Measurements from ENCODE around the gene NSD2.
A peak's percentile ranks its signal among the peaks of the same experiment; 100 is the strongest.
"Not testable (repeated sequence)": the region's sequence is repeated elsewhere in the genome, so short reads cannot be mapped to it uniquely, and the experiment has no call there.

Gene NSD2

DNA sequence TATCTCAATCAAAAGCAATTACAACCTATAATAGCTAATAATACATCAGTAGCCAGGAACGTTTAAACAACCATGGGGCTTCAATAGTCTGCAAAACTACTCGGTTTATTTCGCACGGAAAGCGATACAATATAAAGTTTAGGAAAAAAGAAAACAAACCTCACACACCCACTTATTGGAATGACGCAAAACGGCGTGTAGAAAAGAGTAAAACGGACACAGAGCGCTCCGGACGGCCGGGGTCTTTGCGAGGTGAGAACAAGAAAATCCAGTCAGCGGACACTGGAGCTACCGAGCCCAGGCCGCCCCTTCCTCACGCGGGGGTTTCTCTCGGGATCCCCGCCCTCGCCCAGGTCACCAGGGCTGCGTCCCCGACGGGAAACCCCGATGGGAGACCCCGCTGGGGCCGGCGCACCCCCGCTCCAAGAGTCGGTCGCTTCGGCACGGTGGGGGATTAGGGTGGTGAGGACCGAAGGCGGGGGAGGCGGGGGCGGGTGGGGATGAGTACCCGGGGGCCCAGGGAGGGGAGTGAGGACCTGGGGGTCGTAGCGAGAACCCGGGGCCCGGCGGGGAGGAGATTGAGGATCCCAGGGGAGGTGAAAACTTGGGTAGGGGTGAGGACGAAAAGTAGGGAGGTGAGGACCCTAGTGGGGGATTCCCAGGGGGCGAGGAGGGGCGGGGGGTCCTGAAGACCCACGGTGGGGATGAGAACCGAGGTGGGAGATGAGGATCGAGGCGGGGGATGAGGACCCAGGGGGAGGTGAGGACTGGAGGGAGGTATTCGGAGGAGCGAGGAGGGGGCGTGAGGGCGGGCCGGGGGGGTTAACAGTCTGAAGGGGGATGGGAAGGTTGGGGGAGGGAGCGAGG lies 136.8 kb downstream of the NSD2 start:
- no peak for DNase-seq

DNA sequence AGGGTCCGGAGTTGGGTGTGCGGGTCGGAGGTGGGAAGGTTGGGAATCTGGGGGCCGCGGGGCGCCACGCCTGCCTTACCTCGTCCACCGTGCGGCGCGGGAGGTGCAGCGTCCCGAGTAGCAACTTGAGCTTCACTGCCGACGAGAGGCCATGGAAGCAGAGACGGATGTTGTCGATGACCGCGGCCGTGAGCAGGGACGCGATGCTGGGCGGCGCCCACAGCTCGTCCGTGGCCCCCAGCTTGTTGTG lies 137.4 kb downstream of the NSD2 start:
- no peak for DNase-seq

DNA sequence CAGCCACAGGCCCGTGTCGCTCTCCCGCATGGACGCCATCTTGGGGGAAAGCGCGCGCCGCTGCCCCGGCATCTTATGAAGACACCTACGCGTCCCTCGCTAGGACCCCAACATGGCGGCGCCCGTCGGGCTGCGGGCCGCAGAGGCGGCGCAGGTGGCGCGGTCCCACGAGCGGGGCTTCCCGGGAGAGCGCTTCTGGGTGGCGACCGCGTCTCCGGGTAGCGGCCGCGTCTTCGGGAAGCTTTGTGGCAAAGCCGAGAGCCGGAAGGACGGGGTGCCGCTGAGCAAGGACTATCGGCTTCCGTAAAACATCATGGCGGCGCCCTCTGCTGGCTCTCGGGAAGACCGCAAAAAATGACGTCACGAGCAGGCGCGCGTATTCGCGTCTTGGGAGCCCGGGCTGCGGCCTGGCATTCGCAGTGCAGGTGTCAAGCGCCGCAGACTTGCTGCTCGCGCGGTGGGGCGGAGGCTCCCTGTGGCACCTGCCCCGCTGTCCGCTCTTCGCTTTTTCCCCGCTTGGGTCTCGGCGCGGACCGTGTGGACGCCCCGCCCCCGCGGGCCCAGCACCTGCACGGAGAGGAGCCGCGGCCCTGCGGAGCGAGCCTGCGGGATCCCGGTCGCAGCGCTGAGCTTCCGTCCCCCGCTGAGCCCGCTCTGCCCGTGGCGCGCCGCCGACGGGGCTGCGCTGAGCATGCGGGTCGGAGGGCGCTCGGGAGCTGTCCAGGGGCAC lies 137.9 kb downstream of the NSD2 start, which contains the start of gene NELFA:
TSS of gene NELFA (minus strand) at position 54 of the 730 bp plus-strand sequence. CDS start at position 39, 15 bp downstream.
- peak; percentile 94 for DNase-seq

DNA sequence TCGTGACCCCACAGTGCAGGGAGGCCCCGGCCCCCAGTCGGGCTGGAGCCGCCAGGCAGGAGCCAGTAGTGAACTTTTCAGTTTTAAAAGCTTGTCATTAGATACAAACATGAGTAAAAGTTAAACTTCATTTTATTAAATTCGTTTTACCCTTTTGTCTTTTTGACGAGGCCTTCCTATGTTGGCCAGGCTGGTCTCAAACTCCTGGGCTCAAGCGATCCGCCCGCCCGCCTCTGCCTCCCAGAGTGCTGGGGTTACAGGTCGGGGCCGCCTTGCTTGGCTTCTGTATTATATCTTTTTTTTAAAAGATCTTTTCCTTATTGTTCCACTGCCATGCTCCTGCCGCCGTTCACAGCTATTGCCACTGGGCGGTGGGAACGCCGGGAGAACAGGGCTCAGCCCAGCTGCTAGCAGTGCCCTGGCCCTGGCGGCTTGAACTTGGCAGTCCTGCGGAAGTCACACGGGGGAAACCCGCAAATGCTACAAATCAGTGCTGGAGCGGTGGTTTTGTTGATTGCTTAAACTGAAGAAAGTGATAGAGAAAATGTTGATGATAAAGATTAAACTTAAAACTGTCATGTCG lies 138.5 kb downstream of the NSD2 start:
- peak; percentile 54 for DNase-seq

DNA sequence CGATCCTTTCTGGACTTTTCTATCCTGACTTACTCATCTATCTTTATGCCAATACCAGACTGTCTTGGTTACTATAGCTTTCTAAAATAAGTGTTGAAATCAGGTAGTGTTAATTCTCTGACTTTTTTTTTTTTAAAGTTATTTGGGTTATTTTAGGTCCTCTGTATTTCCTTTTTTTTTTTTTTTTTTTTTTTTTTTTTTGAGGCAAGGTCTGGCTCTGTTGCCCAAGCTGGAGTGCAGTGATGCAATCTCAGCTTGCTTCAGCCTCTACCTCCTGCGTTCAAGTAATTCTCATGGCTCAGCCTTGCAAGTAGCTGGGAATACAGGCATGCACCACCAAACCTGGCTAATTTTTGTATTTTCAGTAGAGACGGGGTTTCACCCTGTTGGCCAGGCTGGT lies 140.4 kb downstream of the NSD2 start:
- DNase-seq: no peak

DNA sequence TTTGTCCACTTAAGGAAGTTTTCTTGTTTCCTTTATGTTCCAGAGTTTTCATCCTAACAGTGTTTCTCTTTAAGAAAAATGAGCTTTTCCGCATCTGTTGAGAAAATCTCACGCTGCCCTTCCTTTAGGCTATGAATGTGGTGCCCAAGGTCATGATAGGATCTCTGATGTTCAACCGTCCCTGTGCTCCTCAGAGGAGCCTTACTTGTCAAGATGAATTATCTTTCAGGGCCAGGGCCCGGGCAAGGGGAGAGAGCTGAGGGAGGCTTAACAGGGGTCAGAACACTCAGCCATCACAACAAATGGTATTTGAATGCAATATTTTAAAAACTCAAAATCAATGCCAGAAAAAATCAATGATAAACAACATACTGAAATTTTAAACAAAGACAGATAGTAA lies 143.8 kb downstream of the NSD2 start:
- DNase-seq: no peak

DNA sequence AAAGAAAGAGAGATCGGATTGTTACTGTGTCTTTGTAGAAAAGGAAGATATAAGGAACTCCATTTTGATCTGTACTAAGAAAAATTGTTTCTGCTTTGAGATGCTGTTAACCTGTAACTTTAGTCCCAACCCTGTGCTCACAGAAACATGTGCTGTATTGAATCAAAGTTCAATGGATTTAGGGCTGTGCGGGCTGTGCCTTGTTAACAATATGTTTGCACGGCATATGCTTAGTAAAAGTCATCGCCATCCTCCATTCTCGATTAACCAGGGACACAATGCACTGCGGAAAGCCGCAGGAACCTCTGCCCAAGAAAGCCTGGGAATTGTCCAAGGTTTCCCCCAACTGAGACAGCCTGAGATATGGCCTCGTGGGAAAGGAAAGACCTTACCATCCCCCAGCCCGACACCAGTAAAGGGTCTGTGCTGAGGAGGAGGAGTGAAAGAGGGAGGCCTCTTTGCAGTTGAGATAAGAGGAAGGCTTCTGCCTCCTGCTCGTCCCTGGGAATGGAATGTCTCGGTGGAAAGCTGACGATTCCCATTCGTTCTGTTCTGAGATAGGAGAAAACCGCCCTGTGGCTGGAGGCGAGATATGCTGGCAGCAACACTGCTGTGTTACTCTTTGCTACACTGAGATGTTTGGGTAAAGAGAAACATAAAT lies 150.3 kb downstream of the NSD2 start:
- DNase-seq: not testable (repeated sequence)

DNA sequence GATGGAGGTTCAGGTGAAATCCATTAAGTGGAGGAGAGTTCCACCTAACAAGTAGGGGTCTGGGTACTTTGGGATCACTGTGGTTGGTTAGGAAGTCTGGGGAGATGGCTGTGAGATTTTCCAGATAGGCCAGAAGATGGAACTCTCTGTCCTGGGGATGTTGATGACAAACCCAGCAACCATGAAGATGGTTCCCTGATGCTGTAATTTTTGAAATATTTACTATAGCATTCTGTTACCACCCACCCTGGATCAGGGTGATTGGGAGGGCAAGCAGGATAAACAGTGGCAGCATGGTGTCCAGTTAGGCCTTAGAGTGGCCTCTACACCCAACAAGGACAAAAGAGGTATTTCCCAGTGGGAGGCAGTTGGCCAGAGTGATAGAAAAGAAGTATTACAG lies 153.5 kb downstream of the NSD2 start:
- DNase-seq: no peak

DNA sequence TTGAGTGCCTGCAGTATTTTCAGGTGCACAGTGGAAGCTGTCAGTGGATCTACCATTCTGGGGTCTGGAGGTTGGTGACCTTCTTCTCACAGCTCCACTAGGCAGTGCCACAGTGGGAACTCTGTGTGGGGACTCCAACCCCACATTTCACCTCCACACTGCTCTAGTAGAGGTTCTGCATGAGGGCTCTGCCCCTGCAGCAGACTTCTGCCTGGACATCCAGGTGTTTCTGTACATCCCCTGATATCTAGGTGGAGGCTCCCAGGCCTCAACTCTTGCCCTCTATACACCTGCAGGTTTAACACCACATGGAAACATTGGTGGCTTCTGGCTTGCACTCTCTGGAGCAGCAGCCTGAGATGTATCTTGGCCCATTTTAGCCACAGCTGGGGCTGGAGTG lies 154.6 kb downstream of the NSD2 start:
- no peak for DNase-seq

DNA sequence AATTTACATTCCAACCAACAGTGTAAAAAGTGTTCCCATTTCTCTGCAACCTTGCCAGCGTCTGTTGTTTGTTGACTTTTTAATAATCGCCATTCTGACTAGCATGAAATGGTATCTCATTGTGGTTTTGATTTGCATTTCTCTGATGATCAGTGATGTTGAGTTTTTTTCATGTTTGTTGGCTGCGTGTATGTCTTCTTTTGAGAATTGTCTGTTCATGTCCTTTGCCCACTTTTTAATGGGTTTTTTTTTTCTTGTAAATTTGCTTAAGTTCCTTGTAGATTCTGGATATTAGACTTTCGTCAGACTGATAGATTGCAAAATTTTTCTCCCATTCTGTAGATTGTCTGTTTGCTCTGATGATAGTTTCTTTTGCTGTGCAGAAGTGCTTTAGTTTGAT lies 155.9 kb downstream of the NSD2 start:
- not testable (repeated sequence) for DNase-seq

DNA sequence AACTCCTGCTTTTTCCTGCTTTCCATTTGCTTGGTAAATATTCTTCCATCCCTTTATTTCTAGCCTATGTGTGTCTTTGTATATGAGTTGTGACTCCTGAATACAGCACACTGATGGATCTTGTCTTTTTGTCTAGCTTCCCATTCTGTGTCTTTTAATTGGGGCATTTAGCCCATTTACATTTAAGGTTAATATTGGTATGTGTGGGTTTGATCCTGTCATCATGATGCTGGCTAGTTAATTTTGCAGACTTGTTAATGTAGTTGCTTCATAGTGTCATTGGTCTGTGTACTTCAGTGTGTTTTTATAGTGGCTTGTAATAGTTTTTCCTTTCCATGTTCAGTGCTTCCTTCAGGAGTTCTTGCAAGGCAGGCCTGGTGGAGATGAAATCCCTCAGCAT lies 160.0 kb downstream of the NSD2 start:
- not testable (repeated sequence) for DNase-seq

All from activated naive CD4-positive, alpha-beta T cell treated with Interleukin-2 at 50 U/mL for 16 hours (primary cell).